ENCODE data around the gene RAB40B.
A peak's percentile ranks its signal among the peaks of the same experiment; 100 is the strongest.
"Not testable (repeated sequence)": the region's sequence is repeated elsewhere in the genome, so short reads cannot be mapped to it uniquely, and the experiment has no call there.

RAB40B gene

GRCh38 chr17:82665217-82665616 is 33.3 kb downstream of the RAB40B start:
- DNase-seq, result no peak

- DNase-seq, result no peak
These were observed 33.8 kb downstream of the RAB40B start for GRCh38 chr17:82664701-82665182.

DNA sequence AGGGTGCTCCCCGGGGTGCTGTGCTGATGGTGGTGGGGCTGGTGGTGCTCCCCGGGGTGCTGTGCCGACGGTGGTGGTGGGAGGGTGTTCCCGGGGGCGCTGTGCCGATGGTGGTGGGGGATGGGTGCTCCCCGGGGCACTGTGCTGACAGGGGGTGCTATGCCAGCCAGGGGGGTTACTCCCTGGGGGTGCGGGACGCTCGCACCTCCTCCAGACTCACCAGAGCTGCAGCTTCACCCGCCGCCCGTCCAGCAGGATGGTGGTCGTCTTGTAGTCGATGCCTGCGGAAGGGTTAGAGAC is 34.3 kb downstream of the RAB40B start:
- DNase-seq, result no peak

GRCh38 chr17:82663381-82664275 is 34.9 kb downstream of the RAB40B start:
- DNase-seq, result no peak

- no peak for DNase-seq
These were observed 35.7 kb downstream of the RAB40B start for GRCh38 chr17:82662711-82663261.

DNA sequence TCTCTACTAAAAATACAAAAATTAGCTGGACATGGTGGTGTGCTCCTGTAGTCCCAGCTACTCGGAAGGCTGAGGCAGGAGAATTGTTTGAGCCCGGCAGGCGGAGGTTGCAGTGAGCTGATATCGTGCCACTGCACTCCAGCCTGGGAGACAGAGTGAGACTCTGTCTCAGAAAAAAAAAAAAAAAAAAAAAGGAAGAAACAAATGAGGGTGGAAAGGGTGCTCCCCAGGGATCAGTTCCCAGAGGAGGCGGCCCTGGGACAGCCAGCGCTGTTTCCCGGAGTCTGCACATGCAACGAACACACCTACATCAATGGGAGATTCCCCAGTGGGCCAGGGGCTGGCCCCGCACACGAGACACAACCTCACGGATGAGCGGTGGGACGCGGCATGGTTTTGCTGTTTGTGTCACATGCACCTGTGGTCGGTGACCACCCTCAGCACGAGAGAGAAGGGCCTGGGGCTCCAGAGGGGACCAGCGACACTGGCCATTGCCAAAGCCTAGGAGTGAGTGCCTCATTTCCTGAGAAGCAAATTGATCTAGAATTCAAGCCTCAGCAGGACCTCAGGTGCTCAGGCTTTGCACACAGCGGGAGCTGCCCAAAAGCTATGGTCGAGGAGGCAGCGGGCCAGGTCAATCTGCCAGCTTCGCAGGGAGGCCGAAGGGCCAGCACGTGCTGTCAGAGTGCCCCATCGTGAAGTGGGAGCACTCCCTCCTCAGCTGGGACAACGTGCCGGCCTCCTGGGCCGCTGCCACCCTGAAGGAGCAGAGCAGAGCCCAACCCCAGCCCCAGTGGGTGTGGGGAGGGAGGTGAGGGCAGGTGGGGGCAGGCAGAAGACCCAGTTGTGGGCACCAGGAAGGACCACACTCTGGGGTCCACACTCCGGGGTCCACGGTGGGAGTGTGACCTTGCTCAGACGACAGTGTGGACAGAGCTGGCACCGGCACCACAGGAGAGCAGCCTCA is 36.5 kb downstream of the RAB40B start:
- DNase-seq, result no peak

- no peak for DNase-seq
These were observed 38.6 kb downstream of the RAB40B start for GRCh38 chr17:82659886-82660285.

GRCh38 chr17:82658796-82659452 is 39.6 kb downstream of the RAB40B start:
- no peak for DNase-seq

- no peak for DNase-seq
These were observed 40.2 kb downstream of the RAB40B start for GRCh38 chr17:82658331-82658730.

GRCh38 chr17:82657926-82658325 is 40.6 kb downstream of the RAB40B start:
- no peak for DNase-seq

DNA sequence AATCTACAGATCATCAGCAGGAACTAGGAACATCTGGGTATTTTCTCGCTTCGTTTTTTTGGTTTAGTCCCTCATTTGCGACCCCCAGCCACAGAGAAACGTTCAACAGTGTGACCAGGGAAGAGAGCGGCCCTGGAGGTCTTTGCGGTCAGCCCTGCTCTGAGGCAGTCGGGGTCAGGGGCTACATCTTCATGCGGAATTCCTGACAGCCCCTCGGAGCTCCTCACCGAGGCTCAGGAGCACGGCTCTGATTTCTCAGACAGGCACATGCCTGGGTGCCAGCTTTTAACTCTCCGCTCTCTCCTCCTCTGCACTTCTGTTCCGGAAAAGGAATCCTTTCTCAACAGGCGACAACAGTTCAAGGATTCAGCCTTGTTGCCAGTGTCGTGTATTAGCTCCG is 42.2 kb downstream of the RAB40B start:
- no peak for DNase-seq

- DNase-seq, result no peak
These were observed 43.0 kb downstream of the RAB40B start for GRCh38 chr17:82655523-82655922.

- DNase-seq, result no peak
These were observed 43.4 kb downstream of the RAB40B start for GRCh38 chr17:82655038-82655479.

GRCh38 chr17:82654611-82655010 is 43.9 kb downstream of the RAB40B start:
- not testable (repeated sequence) for DNase-seq

DNA sequence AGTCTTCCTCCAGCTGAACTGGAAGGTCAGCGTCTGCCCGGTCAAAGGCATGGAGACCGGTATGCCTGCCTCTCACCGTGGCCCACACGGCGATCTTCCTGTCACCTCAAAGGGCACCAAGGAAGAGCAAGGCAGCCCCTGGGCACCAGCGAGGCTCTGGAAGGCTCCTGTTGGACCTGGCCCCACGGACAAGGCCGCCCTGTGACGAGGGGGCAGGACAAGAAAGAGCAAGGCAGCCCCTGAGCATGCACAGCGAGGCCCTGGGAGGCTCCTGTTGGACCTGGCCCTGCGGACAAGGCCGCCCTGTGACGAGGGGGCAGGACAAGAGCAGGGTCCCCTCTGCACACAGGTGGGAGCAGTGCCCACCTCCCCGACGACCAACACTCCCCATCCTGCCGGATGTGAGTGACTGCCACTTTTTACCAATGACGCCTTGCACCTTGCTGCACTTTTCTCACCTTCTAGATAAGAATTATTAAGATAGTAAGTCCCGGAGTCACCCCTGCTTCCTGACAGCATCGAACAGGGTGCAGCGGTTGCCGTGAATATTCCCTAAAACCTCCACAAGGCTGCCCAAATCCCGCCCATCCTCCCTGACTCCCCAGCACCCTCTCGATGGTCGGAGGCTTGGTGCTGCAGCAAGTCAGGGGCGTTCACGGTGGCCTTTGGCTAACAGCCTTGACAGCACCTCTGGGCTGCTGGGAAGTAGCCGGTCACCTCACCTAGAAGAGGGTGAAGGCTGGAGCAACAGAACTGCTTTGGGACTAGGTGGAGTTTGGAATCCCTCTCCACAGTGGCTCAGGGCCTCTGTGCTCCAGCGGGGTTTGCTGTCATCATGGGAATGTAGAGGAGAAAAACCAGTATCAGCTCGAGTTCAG is 44.6 kb downstream of the RAB40B start:
- DNase-seq, result no peak

GRCh38 chr17:82650723-82651122 is 47.8 kb downstream of the RAB40B start:
- DNase-seq, result no peak

DNA sequence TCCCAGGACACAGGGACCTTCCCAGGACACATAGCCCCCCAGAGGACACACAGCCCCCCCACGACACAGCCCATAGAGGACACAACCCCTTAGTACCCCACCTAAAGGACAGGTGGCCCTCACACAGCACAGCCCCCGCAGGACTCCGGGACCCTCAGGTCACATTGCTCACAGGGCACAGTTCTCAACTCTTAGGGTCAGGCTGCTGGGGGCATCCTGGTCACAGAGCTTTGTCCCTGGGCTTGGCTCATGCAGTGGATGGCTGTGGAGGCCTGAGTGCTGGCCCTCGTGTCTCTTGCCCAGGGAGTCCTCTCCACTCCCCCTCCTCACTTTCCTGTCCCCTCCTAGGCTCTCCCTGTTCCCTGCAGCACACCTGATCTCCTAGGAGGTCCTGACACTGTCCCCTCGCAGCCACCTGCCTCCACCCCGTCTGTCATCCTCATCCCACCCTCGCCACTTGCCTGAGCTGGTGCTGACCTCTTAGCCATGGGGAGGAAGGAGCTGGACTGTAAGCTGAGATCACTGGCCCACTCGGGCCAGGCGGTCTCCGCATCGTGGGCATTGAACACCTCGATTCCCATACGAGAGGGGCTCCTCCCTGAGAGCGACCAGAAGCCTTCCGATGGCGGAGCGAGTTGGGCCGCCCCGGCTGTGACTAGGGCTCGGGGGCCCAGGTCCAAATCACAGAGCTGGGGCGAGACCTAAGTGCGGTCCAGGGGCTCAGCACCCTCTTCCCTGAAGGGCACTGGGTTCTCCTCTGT is 48.8 kb downstream of the RAB40B start:
- DNase-seq, result no peak

GRCh38 chr17:82648742-82649331 is 49.7 kb downstream of the RAB40B start:
- DNase-seq, result no peak

GRCh38 chr17:82648165-82648668 is 50.3 kb downstream of the RAB40B start, which contains the start of gene WDR45B:
Gene WDR45B, minus strand, starts transcription at chr17:82648444. Its CDS starts 104 bp downstream, at chr17:82648340.
- DNase-seq, result peak; percentile 91

- DNase-seq, result peak; percentile 40
These were observed 50.8 kb downstream of the RAB40B start for GRCh38 chr17:82647593-82648164.

Measured in stimulated activated naive CD4-positive, alpha-beta T cell treated with Interleukin-2 at 50 U/mL for 16 hours (primary cell).